Fibroblast of skin of left quadriceps (primary cell): ENCODE data around the gene CFAP73.
"Not testable (repeated sequence)": the region's sequence is repeated elsewhere in the genome, so short reads cannot be mapped to it uniquely, and the experiment has no call there.

ENCODE experiments used
- DNase-seq, 2 experiments: peaks; one replicate each; pipeline ENCODE4 v3.0.0-alpha.2; 2013; ENCODE audit warnings: low read depth in 2 of 2

The CFAP73 gene

DNA sequence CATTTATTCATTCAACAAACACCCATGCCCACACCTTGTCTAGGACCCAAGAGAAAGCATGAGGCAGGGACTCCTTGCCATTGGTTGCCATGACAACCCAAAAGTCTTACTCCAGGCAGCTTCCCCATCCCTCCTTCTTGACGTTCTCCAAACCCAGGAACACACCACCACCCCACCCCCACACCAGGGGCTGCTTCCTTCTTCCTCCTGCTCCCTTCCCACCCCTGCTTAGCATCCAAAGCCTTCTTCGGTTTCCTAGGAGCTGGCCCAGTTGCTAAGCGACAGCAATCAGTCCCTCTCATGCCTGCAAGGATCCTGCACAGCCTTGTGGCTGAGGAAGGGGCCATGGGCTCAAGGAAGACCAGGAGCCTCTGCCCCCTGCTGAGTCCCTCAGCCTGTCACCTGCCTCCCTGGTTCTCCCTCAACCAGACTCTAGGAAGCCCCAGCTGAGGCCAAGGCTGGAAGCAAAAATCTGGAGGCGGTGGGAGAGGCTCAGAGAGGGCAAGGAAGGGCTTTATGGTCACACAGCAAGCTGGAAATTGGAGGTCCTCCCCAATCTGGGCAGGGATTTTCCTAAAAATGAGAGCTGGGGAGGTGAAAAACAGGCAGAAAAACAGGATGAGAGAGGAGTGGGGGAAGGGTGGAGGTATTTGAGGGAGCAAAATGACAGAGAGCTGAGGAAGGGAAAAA, 29.4 kb upstream of the CFAP73 start:
- no peak for DNase-seq

DNA sequence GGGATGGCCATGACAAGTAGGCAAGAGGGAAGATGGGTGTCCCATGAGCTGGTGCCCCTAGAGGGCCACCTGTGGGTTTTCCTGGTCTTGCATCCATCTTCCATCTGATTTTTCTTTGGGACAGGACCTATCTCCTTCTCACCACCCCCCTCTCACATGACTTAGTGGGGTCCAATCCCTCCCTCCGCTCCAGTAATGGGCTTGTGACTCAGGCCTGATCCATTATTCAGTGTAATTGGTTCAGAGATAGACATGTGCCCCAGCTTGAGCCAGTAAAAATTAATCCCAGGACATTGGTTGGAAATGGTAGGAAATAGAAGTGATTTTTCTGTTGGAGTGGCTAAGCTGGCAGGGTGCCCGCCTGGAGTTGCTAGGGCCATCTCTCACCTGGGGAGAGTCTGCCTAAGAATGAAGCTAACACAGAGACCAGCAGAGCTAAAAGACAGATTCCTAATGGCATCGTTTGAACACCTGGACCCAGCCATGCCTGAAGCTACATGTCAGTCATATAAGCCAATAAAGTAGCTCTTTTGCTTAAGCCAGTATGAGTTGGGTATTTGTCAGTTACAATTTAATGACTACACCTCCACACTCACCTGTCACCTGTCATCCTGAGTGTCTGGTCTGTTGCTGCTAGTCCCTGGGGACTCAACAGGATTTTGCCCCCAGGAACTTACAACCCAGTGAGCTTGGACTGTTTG, 28.7 kb upstream of the CFAP73 start:
- no peak for DNase-seq

DNA sequence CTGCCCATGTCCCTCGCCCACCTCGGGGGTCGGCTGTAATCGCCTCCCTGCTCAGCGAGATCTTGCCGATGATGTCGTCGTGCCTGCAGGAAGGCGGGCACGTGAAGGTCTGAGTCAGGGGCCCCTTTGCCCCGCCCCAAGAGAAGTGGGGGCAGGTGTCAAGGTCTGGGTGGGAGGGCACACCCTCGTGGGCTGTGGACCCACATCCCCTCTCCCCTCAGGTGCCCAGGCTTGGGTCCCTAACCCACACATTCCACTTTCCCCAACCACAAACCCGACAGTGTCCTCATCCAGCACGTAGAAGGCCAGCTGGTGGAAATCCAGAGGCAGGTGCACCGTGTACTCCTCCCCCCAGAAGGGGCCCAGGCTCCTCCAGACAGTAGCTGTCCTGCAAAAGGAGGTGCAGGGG, 21.7 kb upstream of the CFAP73 start:
- DNase-seq: no peak

DNA sequence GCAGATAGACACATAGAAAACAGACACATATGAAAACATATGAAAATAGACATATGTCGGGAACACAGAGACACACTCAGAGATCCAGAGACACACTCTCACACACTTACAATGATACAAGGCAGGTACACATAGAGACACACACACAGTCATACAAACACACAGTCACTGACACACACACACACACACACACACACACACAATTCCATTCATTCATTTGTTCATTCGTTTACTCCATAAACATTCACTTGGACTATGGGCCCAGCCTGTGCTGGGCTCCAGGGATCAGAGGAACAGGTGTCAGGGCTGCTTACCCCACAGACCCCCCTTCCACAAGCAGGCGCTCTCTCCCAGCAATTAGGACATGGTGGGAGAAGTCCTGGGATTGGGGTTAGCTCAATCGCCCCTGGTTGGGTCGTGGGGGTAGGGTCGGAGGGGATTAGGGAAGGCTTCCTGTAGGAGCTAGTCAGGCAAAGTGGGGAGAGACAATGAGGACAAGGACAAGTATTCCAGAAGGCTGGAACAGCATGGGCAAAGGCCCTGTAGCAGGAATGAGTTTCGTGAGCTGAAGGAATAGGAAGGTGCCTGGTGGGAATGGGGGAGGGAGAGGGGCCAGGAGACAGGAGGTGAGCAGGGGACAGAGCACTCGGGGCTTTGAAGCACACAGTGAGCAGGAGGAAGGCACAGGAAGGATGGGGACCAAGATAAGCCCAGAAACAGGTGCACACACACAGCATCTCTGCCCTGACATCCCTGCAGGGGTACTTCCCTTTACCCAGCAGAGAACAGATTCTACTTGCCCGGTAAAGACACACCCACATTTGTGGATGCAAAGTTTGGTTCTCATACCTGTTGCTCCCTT, 20.5 kb upstream of the CFAP73 start:
- no peak for DNase-seq

DNA sequence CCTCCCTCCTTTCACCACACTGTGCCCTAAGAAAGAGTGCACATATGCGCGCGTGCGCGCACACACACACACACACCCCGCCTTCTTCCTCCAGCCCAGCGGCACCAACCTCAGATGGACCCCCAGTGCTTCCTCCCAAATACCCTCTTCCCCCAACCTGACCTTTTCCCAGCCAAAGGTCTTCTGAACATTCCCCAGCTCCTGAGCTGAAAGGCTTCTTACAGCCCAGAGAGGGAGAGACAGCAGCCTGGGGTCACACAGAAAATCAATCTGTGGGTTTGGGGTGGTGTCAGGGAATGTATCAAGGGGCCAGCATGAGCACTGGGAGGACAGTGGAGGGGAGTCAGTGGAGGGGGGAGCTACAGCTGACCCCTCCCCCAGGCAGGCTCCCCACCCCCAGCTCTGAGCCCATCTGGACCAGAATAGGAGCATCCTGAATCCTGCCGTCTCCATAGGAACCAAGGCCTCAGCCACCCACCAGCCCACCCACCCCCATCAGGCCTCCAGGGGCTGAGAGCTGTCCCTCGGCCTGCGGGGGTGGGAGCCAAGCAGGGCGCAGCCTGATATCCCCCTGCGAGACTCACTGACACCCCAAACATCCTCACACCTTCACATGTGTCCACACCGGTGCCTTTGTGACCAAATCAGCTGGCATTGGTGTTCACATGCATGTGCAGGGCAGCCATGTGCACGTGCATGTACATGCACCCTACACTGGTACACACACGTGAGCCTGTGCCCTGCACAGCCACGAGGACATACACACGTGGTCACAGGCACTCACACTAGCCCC, 19.7 kb upstream of the CFAP73 start:
- DNase-seq: no peak

DNA sequence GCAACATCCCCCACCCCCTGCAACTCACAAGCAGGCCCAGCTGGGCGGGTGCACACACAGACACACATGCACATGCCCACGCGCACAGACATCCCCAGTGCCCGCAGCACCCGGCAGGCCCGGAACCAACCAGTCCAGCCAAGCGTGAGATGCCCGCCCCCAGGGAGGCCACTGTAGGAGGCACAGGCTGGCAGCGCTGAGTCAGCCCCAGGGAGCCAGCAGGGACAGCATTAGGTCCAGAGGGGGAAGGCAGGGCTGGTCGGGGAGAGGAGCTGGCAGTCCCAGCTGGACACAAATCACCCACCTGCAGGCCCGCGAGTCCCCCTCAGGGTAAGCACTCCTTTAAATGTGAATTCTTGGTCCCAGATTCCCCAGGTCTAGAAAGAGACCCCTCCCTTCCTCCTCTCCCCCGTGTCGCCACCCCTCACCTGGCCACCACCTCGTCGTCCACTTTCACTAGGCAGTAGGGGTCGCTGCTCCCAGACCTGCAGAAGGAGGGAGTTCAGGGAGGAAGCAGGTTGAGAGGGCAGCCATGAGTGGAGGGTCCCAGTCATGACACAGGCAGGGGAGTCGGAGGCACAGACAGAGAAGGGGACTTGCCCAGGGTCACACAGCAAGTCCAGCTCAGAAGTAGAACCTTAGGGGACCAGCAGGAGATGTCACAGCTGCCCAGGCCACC, 18.9 kb upstream of the CFAP73 start:
- DNase-seq: no peak

DNA sequence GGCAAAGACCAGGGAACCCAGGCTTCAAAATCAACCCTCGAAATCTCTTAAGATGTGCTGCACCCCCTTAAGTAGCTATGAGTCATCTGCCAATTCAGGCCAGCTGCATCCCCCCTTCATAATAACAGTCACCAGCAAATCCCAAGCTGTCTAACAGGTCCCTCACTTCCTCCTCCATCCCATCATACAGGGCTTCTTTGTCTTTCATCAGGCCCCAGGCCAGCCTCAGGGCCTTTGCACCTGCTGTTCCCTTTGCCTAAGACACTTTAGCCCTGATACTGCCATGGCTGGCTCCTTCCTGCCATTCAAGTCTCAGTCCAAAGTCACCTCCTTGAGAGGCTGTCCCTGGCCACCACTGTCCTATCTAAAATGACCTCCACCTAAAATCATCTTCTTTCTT, 18.0 kb upstream of the CFAP73 start:
- DNase-seq: no peak

DNA sequence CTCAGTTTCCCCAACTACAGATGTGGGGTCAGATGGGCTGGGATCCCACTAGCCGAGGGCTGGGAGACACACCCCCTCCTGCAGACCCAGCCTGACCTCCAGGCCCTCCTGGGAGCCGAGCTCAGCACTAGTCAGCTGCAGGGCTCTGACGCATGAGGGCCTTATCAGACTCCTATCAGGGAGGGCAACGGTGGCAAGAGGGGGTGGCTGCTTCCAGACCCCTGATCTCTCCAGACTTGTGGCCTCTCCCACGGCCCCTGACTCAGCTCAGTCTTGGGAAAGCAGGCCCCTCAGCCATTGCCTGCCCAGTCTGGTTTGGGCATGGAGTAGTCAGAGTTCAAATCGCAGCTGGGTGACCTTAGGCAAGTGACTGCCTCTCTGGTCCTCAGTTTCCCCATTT, 16.5 kb upstream of the CFAP73 start:
- no peak for DNase-seq

DNA sequence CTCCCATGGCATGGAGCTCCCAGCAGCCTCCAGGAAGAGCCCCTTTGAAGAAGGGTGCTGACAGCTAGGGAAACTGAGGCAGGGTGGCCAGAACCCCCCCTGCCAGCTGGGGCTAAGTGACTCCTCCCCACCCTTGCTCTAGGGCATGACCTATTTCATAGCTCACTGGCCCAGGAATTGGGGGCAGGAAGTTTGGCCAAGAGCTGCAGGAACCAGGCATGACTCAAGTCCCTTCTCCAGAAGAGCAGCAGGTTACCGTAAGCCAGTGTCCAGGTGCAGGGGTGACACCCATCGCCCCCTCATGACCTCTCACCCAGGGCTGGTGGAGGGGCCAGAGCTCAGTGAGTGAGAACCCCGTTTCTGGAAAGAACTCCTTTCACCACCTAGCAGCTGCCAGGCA, 15.9 kb upstream of the CFAP73 start:
- DNase-seq: no peak

DNA sequence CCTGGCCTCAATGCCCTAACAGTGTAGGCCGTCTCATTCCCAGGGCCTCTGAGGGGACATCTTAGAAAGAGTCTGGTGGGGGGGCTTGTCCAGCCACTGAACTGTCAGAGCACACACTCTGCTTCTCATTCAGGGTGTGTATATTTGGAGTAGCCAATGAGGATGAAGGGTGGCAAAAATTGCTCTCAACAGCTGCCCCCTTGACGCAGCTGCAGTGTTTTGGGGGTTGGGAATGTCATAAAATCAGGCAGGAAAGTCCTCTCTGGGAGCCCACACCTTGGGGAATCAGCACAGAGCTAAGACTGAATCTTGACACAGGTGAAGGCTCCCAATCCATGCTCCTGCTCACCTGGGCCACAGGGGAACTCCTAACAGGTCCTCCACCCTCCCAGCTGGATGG, 15.5 kb upstream of the CFAP73 start:
- no peak for DNase-seq

DNA sequence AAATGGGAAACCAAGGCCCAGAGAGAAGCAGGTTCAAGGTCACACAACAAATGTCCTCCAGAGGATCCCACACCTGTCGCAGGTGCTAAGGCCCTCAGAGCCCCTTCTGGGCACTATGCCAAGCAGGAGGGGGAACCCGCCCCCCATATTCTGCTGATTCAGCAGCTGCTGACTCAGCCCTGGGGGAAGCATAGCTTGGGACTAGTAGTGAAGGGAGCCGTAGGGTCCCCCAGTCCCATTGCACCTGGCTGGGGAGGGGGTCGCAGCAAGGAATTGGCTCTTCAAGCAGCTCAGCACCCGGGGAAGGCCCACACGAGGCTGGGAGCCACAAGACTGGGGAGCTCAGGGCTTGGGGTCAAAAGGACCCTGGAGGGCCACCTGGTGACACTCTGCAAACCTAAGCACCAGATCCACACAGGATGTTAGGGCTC, 15.0 kb upstream of the CFAP73 start:
- DNase-seq: no peak

DNA sequence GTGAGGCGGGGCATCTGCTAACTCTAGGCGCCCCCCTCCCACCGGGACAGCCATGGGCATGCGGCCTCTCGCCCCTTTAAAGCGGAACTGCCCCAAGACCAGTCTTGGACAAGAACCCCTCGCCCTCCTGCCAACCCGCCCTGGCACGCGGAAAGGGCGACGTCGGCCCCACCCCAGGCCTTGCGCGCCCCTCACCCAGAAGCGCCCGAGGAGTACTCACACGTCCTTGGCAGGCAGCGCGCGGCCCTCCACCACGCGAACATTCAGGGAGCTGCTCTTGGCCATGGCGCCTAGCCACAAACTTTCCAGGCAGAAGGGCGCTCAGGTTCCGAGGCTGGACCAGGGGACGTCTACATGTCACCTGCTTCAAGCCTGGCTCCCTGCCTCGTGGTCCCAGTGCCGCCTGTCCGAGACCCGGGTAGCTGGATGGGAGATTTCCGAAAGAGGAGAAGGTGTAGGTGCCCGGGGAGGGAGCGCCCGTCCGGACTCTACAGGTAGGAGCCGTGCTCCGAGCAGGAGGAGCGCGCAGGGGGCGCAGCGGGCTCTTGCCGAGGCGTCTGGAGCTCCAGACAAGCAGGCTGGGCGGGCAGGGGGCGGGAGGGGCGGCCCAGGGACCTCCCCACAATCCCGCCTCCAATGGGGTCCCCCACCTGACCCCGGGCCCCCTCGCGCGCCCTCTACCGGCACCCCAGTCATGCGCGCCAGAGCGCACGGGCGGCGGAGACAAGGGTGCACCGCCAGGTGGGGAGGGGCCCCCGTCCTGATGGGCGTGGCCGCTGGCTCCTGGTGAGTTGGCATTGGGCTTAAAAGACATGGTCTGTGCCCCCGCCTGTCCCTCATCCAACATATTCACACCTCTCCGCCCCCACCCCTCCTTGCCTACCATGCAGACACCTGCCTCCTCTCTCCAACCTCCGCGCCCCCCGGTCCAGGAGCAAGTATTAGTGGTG, 14.1 kb upstream of the CFAP73 start, which contains the start of gene RASAL1:
TSS of gene RASAL1 (minus strand) at position 584 of the 950 bp plus-strand sequence. CDS start at position 285, 299 bp downstream.
- no peak for DNase-seq

DNA sequence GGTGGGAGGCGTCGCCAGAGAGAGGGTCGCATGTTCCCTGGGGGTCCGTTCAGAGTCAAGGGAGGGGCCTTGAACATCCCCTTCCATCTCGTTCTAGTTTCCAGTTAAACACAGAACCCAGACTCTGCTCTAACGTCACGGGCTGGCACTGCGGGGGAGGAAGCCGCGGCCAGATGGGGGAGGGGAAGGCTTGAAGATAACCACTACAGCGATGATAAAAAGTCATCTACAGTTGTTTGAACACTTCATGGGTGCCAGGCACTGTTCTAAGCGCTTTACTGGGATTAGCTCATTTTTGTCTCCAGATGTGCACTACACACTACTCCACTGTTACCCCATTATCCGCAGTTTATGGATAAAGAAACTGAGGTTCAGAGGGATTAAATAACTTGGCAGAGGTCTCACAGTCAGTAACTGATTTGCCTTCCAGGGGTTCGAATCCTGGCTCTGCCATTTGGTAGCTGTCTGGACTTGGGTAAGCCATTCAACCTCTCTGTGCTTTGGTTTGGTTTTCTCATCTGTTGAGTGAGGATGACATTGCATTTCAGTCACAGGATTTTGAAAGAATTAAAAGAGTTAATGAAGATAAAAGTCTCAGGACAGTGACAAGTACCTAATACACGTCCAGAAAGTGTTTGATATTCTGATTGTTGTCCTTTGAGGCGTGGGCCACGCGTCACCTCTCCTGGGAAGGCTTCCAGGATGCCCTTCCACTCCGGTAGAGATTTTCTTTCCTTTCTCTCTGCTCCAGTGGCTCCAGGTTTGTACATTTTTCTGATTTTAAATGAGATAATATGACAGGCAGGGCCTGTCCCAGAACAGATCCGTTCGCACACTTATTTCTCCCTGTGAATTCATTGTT, 13.2 kb upstream of the CFAP73 start:
- DNase-seq: no peak

DNA sequence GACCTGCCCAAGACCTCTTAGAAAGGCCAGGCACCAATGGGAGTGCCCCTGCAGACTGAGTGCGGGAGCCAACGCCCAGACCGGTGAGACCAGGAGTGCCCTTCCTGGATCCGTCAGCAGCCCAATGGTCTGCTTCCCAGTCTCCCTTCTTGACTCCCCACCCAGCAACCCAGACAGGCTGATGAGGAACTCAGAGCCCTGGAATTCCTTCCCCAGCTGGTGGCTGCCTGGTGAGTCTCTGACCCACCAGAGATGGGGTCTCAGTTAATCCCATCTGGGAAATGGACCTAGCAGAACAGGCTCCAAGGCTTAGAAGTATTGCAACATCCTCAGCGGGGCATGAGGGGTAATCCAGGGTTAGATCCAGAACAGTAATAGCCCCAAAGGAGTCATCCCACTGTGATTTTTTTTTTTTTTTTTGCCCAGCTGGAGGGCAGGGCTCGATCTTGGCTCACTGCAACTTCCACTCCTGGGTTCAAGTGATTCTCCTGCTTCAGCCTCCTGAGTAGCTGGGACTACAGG, 12.5 kb upstream of the CFAP73 start:
- DNase-seq: no peak

DNA sequence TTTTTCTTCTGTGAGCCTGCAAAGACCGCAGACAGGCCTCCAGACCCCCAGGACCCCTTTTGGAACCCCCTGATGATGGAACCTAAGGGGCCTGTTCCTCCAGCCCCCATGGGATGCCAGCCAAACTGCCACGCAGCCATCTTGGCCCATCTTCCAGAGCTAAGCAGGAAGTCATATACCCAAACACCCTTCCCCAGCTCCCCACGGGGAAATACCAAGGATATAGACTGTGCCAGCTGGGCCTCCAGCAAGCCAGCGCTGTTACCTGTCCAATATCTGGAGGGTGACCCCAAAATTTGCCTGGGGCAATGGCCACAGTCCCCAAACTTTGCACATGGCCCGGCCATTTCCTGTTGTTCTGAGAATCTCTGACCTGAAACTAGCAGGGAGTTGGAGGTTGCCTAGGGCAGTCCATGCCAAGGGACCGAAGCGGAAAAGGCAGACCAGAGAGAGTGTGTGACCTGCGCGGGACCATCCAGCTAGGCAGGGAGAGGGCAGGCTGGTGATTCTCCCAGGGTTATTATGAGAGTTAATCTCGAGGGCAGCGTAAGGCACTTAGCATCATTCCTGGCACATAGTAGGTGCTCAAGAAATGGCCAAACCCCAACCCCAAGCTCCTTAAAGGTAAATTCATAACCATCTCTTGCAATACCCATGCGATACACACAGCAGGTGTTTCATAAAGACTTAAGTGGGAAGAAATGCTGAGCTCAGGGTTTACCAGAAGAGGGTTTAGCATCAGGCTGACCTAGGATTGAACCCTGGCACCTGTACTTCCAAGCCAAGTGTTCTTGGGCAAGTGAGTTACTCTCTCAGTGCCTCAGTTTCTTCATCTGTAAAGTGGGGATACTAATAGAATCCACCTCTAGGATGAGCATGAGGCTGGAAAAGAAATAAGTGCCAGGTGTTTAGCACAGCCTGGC, 11.4 kb upstream of the CFAP73 start:
- no peak for DNase-seq

DNA sequence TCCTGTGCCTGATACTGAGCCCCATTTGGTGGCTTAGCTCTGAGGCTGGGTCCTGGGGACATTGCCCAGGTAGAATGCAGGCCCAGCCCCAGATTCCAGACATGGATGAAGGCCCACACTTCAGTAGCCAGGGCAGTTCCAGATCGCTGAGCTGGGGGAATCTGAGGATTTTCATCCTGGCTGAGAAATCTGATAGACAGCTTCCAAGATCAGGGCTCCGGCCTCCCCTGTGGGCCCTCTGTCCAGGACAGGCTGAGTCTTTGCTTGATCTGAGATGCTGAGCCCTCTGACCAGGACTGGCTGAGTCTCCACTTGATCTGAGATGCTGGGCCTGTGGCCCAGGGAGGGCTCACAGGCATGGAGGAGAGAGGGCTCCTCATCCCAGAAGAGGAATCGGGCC, 10.7 kb upstream of the CFAP73 start:
- no peak for DNase-seq

DNA sequence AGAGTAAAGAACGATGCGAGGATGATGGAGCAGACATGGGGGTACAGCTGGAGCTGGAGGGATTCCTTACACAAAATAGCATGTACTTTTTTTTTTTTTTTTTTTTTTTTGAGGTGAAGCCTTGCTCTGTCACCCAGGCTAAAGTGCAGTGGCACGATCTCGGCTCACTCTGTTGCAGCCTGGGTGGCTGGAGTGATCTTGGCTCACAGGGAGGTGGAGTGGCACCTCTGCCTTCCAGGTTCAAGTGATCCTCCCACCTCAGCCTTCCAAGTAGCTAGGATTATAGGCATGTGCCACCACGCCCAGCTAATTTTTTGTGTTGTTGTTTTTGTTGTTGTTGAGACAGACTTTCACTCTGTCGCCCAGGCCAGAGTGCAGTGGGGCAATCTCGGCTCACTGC, 8.8 kb upstream of the CFAP73 start:
- no peak for DNase-seq

DNA sequence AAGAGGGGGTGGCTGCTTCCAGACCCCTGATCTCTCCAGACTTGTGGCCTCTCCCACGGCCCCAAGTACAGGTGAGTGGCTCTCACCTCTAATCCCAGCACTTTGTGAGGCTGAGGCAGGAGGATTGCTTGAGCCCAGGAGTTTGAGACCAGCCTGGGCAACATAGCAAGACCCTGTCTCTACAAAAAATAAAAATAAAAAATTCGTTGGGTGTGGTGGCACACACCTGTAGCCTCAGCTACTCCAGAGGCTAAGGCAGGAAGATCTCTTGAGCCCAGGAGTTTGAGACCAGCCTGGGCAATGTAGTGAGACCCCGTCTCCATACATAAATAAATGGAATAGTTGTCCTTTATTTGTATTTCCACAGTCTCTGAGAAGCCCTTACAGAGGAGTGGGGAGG, 7.8 kb upstream of the CFAP73 start:
- not testable (repeated sequence) for DNase-seq
